ENCODE results near the gene RPL4.

DNA sequence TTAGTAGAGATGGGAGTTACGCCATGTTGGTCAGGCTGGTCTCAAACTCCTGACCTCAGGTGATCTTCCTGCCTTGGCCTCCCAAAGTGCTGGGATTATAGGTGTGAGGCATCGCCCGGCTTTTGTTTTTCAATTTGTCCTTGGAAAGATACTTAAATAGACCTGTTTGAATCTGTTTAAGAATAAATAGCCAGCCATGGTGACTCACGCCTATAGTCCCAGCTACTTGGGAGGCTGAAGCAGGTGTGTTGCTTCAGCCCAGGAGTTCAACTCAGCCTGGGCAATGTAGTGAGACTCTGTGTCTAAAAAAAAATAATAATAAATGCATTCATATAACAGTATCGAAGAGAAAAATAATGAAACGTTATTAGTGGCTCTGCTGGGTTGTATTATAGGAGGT lies 24.4 kb downstream of the RPL4 start:
- TF ChIP-seq, protein P1, sequence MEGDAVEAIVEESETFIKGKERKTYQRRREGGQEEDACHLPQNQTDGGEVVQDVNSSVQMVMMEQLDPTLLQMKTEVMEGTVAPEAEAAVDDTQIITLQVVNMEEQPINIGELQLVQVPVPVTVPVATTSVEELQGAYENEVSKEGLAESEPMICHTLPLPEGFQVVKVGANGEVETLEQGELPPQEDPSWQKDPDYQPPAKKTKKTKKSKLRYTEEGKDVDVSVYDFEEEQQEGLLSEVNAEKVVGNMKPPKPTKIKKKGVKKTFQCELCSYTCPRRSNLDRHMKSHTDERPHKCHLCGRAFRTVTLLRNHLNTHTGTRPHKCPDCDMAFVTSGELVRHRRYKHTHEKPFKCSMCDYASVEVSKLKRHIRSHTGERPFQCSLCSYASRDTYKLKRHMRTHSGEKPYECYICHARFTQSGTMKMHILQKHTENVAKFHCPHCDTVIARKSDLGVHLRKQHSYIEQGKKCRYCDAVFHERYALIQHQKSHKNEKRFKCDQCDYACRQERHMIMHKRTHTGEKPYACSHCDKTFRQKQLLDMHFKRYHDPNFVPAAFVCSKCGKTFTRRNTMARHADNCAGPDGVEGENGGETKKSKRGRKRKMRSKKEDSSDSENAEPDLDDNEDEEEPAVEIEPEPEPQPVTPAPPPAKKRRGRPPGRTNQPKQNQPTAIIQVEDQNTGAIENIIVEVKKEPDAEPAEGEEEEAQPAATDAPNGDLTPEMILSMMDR (IDR thresholded peaks at IDR 0.05): no peak
- no peak for TF ChIP-seq POLR2A (IDR thresholded peaks at IDR 0.05)

Measured in uterus (tissue), 2 donors.